Kidney tubule cell (primary cell): ENCODE results near the gene SDR42E2.
"Not testable (repeated sequence)": the region's sequence is repeated elsewhere in the genome, so short reads cannot be mapped to it uniquely, and the experiment has no call there.

ENCODE experiments used
- DNase-seq: peaks from one replicate; pipeline ENCODE4 v3.0.0-alpha.2; 2018; ENCODE audit warnings: low spot score

The SDR42E2 gene

GRCh38 chr16:22213801-22214200 lies 51.5 kb downstream of the SDR42E2 start:
- DNase-seq: no peak

GRCh38 chr16:22214402-22214801 lies 52.1 kb downstream of the SDR42E2 start:
- DNase-seq: no peak

GRCh38 chr16:22214889-22215288 lies 52.6 kb downstream of the SDR42E2 start:
- no peak for DNase-seq

GRCh38 chr16:22216191-22216831 lies 54.0 kb downstream of the SDR42E2 start:
- no peak for DNase-seq

GRCh38 chr16:22216832-22217225 lies 54.5 kb downstream of the SDR42E2 start:
- not testable (repeated sequence) for DNase-seq

GRCh38 chr16:22217890-22218730 lies 55.8 kb downstream of the SDR42E2 start:
- peak; percentile 56 for DNase-seq

GRCh38 chr16:22219389-22220068 lies 57.2 kb downstream of the SDR42E2 start:
- no peak for DNase-seq

GRCh38 chr16:22220069-22220440 lies 57.7 kb downstream of the SDR42E2 start:
- no peak for DNase-seq

GRCh38 chr16:22220714-22221113 lies 58.4 kb downstream of the SDR42E2 start:
- DNase-seq: no peak

GRCh38 chr16:22222006-22222405 lies 59.7 kb downstream of the SDR42E2 start:
- DNase-seq: no peak

- DNase-seq: no peak
These were observed 60.7 kb downstream of the SDR42E2 start for GRCh38 chr16:22222998-22223397.

GRCh38 chr16:22225060-22225459 lies 62.8 kb downstream of the SDR42E2 start:
- no peak for DNase-seq

GRCh38 chr16:22229889-22230288 lies 67.6 kb downstream of the SDR42E2 start:
- no peak for DNase-seq

- DNase-seq: peak; percentile 87
These were observed 70.2 kb downstream of the SDR42E2 start for GRCh38 chr16:22232277-22233036.

GRCh38 chr16:22233037-22233372 lies 70.7 kb downstream of the SDR42E2 start:
- no peak for DNase-seq

GRCh38 chr16:22235839-22236745 lies 73.8 kb downstream of the SDR42E2 start:
- no peak for DNase-seq

- DNase-seq: no peak
These were observed 77.0 kb downstream of the SDR42E2 start for GRCh38 chr16:22239131-22239805.

GRCh38 chr16:22240023-22240710 lies 77.9 kb downstream of the SDR42E2 start:
- DNase-seq: no peak
